Neural progenitor cell (in vitro differentiated cells): ENCODE data around the gene PDE4A. TPM values are rescaled to one million over a fixed set of nuclear protein-coding genes. Genes with fewer than 3 reads are reported as not detected.
A peak's percentile ranks its signal among the peaks of the same experiment; 100 is the strongest.
"Not testable (repeated sequence)": the region's sequence is repeated elsewhere in the genome, so short reads cannot be mapped to it uniquely, and the experiment has no call there.

Experiments
- DNase-seq: peaks from one replicate; pipeline ENCODE4 v3.0.0-alpha.2; 2016; ENCODE audit warnings: low spot score
- H2AFZ ChIP-seq: fragments of 200-600 bp; sonication (generic); replicated peaks from 2 replicates; pipeline ENCODE4 v1.6.1; 2016; ENCODE audit warnings: antibody characterized with exemption
- H3F3A ChIP-seq: fragments of 200-600 bp; sonication (generic); 2 replicates; pipeline ENCODE4 v1.6.1; 2016; ENCODE audit warnings: antibody characterized with exemption, low read depth
- H3K27ac ChIP-seq: fragments of 200-600 bp; sonication (generic); 2 replicates; pipeline ENCODE4 v1.5.1; 2016; ENCODE audit warnings: mild to moderate bottlenecking
- H3K27me3 ChIP-seq: fragments of 200-600 bp; sonication (generic); 2 replicates; pipeline ENCODE4 v1.6.1; 2016; ENCODE audit warnings: mild to moderate bottlenecking, moderate library complexity
- H3K36me3 ChIP-seq: fragments of 200-600 bp; sonication (generic); 2 replicates; pipeline ENCODE4 v1.5.1; 2016
- H3K4me1 ChIP-seq: fragments of 200-600 bp; sonication (generic); 2 replicates; pipeline ENCODE4 v1.6.1; 2016; ENCODE audit warnings: mixed run types
- H3K4me2 ChIP-seq: fragments of 200-600 bp; sonication (generic); 2 replicates; pipeline ENCODE4 v1.6.1; 2016
- H3K4me3 ChIP-seq: fragments of 200-600 bp; sonication (generic); 2 replicates; pipeline ENCODE4 v1.5.1; 2016
- H3K79me2 ChIP-seq: fragments of 200-600 bp; sonication (generic); 2 replicates; pipeline ENCODE4 v1.6.1; 2016; ENCODE audit warnings: low read depth
- H3K9ac ChIP-seq: fragments of 200-600 bp; sonication (generic); 2 replicates; pipeline ENCODE4 v1.6.1; 2016
- H3K9me3 ChIP-seq: fragments of 200-600 bp; sonication (generic); 2 replicates; pipeline ENCODE4 v1.5.1; 2016; ENCODE audit warnings: low read depth
- H4K20me1 ChIP-seq: fragments of 200-600 bp; sonication (generic); 2 replicates; pipeline ENCODE4 v1.6.1; 2016; ENCODE audit warnings: low read depth
- H3K27ac Mint-ChIP-seq: 3 replicates; pipeline ENCODE4 v1.8.0; 2021; ENCODE audit warnings: mixed read lengths
- H3K27me3 Mint-ChIP-seq: 2 replicates; pipeline ENCODE4 v1.8.0; 2022; ENCODE audit warnings: low read depth, mild to moderate bottlenecking, inconsistent platforms, moderate library complexity, mixed read lengths; ENCODE audit not compliant: insufficient read depth
- H3K36me3 Mint-ChIP-seq: 3 replicates; pipeline ENCODE4 v1.8.0; 2021; ENCODE audit warnings: mixed read lengths
- H3K4me1 Mint-ChIP-seq: 3 replicates; pipeline ENCODE4 v1.8.0; 2021; ENCODE audit warnings: mixed read lengths
- H3K4me3 Mint-ChIP-seq: 3 replicates; pipeline ENCODE4 v1.8.0; 2021; ENCODE audit warnings: mild to moderate bottlenecking, moderate library complexity, mixed read lengths
- H3K9me3 Mint-ChIP-seq: 3 replicates; pipeline ENCODE4 v1.8.0; 2020; ENCODE audit warnings: mixed read lengths
- EZH2 ChIP-seq: fragments of 200-600 bp; sonication (generic); IDR thresholded peaks from 2 replicates; pipeline ENCODE4 v1.6.1; 2017; ENCODE audit warnings: antibody characterized with exemption, mild to moderate bottlenecking, moderate library complexity
- EZH2phosphoT487 ChIP-seq: fragments of 200-600 bp; sonication (generic); IDR thresholded peaks from 2 replicates; pipeline ENCODE4 v1.6.1; 2017; ENCODE audit warnings: antibody characterized with exemption
- total RNA-seq: library from RNA; depleted of rRNA; stranded (reverse); fragments of >200 nt; gene quantifications from 2 replicates; pipeline ENCODE4 v1.2.3, GENCODE V29; 2015; ENCODE audit warnings: low replicate concordance
- TF ChIP-seq, protein P1 (sequence below): fragments of 200-600 bp; sonication (generic); IDR thresholded peaks from 2 replicates; pipeline ENCODE4 v1.5.1; 2017; ENCODE audit warnings: antibody characterized with exemption, mild to moderate bottlenecking

Gene PDE4A
- total RNA-seq, 1 donor from 2014 or later: 0.37 TPM

DNA sequence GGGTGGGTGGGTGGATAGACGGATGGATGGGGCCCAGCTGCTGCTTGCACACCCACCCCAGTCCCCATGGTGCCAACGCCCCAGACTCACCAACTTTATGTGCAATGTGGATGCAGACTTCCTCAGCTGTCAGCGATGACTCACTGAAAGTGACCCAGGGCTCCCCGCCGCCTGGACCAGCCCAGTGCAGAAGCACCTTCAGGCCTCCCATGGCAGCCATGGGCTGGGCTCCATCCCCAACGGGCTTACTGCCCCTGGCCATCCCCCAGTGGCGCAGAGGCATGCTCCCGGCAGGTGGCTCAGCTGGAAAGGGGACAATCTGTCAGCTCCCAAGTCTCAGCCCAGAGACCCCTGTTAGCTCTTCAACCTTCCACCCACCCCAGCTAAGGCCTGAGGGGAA, 42.2 kb upstream of the PDE4A start:
- no peak overlapping the region for H2AFZ ChIP-seq
- H3K9me3 ChIP-seq: no peaks in the 10 kb centered on the region
- H4K20me1 ChIP-seq: no peaks in the 10 kb centered on the region
- no peak overlapping the region for H3K27ac ChIP-seq
- H3F3A ChIP-seq: peaks cover 10% of the 10 kb centered on the region
- H3K4me3 ChIP-seq: no peak overlapping the region
- peaks cover 4% of the 10 kb centered on the region for H3K4me1 ChIP-seq
- peaks cover 9% of the 10 kb centered on the region for H3K4me1 Mint-ChIP-seq
- DNase-seq: no peak
- no peak overlapping the region for H3K27ac Mint-ChIP-seq
- TF ChIP-seq EZH2: no peak
- TF ChIP-seq, protein P1, sequence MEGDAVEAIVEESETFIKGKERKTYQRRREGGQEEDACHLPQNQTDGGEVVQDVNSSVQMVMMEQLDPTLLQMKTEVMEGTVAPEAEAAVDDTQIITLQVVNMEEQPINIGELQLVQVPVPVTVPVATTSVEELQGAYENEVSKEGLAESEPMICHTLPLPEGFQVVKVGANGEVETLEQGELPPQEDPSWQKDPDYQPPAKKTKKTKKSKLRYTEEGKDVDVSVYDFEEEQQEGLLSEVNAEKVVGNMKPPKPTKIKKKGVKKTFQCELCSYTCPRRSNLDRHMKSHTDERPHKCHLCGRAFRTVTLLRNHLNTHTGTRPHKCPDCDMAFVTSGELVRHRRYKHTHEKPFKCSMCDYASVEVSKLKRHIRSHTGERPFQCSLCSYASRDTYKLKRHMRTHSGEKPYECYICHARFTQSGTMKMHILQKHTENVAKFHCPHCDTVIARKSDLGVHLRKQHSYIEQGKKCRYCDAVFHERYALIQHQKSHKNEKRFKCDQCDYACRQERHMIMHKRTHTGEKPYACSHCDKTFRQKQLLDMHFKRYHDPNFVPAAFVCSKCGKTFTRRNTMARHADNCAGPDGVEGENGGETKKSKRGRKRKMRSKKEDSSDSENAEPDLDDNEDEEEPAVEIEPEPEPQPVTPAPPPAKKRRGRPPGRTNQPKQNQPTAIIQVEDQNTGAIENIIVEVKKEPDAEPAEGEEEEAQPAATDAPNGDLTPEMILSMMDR: no peak
- TF ChIP-seq EZH2phosphoT487: no peak
- no peaks in the 10 kb centered on the region for H3K27me3 ChIP-seq
- H3K27me3 Mint-ChIP-seq: no peaks in the 10 kb centered on the region
- no peaks in the 10 kb centered on the region for H3K36me3 ChIP-seq
- peaks cover 11% of the 10 kb centered on the region for H3K36me3 Mint-ChIP-seq
- H3K9me3 Mint-ChIP-seq: no peaks in the 10 kb centered on the region
- peaks cover 11% of the 10 kb centered on the region for H3K79me2 ChIP-seq
- no peak overlapping the region for H3K4me3 Mint-ChIP-seq
- H3K9ac ChIP-seq: no peak overlapping the region
- no peak overlapping the region for H3K4me2 ChIP-seq

DNA sequence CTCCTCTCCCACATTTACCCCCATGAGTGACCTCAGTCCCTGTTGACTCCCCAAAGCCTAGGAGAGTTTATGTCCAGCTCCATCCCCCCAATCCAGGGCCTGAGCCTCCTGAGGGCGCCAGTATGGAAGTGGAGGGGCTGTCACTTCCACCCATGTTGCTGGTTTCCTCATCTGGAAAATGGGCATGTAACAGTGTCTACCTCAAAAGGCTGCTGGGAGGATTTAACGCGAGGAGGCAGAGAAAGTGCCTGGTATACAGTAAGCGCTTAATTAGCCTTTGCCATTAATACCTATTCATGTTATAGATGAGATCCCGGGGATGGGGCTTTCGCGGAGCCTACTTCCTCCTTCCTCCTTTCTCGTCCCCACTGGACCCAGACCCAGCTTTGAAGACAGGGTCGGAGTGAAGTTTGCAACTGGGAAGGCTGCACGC, 40.4 kb upstream of the PDE4A start:
- no peak for DNase-seq
- H3K9me3 Mint-ChIP-seq: no peaks in the 10 kb centered on the region

DNA sequence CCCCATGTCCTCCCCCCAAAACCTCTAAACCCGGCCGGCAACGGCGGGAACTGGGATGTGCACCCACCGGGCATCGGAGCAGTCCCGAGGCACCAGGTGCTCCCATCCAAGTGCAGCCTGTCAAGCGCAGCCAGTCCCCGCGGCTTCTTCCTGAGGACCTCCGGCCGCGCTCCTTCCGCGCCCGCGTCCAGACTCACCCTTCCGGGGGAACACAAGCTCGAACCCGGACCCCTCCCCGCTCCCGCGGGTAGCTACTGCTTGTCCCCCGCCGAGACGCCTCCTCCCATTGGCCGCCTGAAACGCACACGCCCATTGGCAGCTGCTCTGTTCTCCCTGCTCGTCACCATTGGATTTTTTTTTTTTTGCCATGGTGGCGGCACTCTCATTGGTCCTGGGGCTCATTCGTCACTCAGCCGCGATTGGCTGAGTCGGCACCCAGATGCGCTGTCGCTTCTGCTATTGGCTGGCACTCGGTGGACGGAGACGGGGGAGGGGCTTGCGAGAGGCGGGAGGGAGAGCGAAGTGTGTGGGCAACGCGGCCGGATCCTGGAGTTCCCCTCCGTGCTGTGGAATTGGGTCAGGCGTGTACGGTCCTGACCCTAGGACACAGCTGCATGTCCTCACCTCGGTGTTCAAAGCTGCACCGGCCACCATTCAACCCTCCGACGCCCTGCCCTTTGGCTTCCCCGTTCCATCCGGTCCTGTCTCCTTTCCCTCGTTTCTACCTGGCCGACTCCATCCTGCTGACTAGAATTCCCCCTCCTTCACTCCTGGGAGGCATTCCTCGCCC, 39.8 kb upstream of the PDE4A start, which contains the start of gene TYK2:
TSS of gene TYK2 (minus strand) at position 260 of the 790 bp plus-strand sequence. CDS start 2,166 bp downstream, outside the sequence.
- Mint-ChIP-seq H3K4me3 (peak within 1 kb of the TSS; percentile 93), H3K36me3 (peaks cover 8% of the 10 kb centered on the region), H3K4me1 (peaks cover 9% of the 10 kb centered on the region), H3K9me3 (no peaks in the 10 kb centered on the region), H3K27me3 (peaks cover 2% of the 10 kb centered on the region), H3K27ac (peak within 1 kb of the TSS; percentile 65)
- H3K79me2 ChIP-seq: peaks cover 11% of the 10 kb centered on the region
- peak within 1 kb of the TSS; percentile 86 for H2AFZ ChIP-seq
- no peaks in the 10 kb centered on the region for H4K20me1 ChIP-seq
- peaks cover 10% of the 10 kb centered on the region for H3F3A ChIP-seq
- DNase-seq: peak; percentile 98
- peaks cover 4% of the 10 kb centered on the region for H3K4me1 ChIP-seq
- H3K36me3 ChIP-seq: no peaks in the 10 kb centered on the region
- H3K27ac ChIP-seq: no peak within 1 kb of the TSS
- H3K27me3 ChIP-seq: no peaks in the 10 kb centered on the region
- H3K4me3 ChIP-seq: peak within 1 kb of the TSS; percentile 72
- TF ChIP-seq EZH2phosphoT487 (no peak), EZH2 (no peak)
- TF ChIP-seq, protein P1: no peak
- peak within 1 kb of the TSS; percentile 47 for H3K9ac ChIP-seq
- H3K4me2 ChIP-seq: peak within 1 kb of the TSS; percentile 88
- H3K9me3 ChIP-seq: no peaks in the 10 kb centered on the region

More for the DNA sequence above, 40.4 kb upstream of the PDE4A start:
- Histone ChIP-seq H3K27me3 (no peaks in the 10 kb centered on the region), H3K9ac (peak overlapping the region; percentile 47), H3F3A (peaks cover 10% of the 10 kb centered on the region), H3K4me3 (peak overlapping the region; percentile 72), H3K9me3 (no peaks in the 10 kb centered on the region), H2AFZ (peak overlapping the region; percentile 86), H3K4me2 (peak overlapping the region; percentile 83), H3K36me3 (no peaks in the 10 kb centered on the region), H3K79me2 (peaks cover 11% of the 10 kb centered on the region), H3K4me1 (peaks cover 4% of the 10 kb centered on the region), H3K27ac (no peak overlapping the region), H4K20me1 (no peaks in the 10 kb centered on the region)
- peaks cover 2% of the 10 kb centered on the region for H3K27me3 Mint-ChIP-seq
- peaks cover 10% of the 10 kb centered on the region for H3K36me3 Mint-ChIP-seq
- no peak overlapping the region for H3K27ac Mint-ChIP-seq
- no peak for TF ChIP-seq EZH2
- TF ChIP-seq, protein P1: no peak
- TF ChIP-seq EZH2phosphoT487: no peak
- H3K4me3 Mint-ChIP-seq: peak overlapping the region; percentile 93
- peaks cover 9% of the 10 kb centered on the region for H3K4me1 Mint-ChIP-seq

DNA sequence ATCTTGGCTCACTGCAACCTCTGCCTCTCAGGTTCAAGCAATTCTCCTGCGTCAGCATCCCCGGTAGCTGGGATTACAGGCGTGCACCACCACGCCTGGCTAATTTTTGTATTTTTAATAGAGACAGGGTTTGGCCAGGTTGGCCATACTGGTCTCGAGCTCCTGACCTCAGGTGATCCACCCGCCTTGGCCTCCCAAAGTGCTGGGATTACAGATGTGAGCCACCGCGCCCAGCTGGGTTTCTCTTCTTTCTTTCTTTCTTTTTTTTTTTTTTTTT, 37.2 kb upstream of the PDE4A start:
- not testable (repeated sequence) for H2AFZ ChIP-seq, H3K27ac ChIP-seq, H3K27ac Mint-ChIP-seq, DNase-seq, H3K36me3 ChIP-seq, H3K4me1 Mint-ChIP-seq, H3K36me3 Mint-ChIP-seq, H3K9ac ChIP-seq, H4K20me1 ChIP-seq, H3K9me3 ChIP-seq, H3K4me1 ChIP-seq, H3K9me3 Mint-ChIP-seq, H3K4me3 ChIP-seq, H3K4me3 Mint-ChIP-seq, H3K27me3 Mint-ChIP-seq, H3K27me3 ChIP-seq, H3K4me2 ChIP-seq
- Histone ChIP-seq H3K79me2 (peaks cover 11% of the 10 kb centered on the region), H3F3A (peaks cover 10% of the 10 kb centered on the region)
